Bronchial epithelial cell (primary cell): ENCODE measurements around the gene SLC9A9. TPM values are rescaled to one million over a fixed set of nuclear protein-coding genes. Genes with fewer than 3 reads are reported as not detected.

ENCODE experiments used
- DNase-seq: peaks from one replicate; pipeline ENCODE4 v3.0.0-alpha.2; 2010; ENCODE audit warnings: low read depth
- FAIRE-seq: peaks from 2 replicates; lab custom pipeline; 2011; peaks lifted over from hg19 to GRCh38; lab: Jason Lieb, UNC
- H3K27me3 ChIP-seq: 2 replicates; pipeline ENCODE4 v1.5.1; 2011; ENCODE audit warnings: low read length; ENCODE audit not compliant: control insufficient read depth, insufficient read depth
- H3K36me3 ChIP-seq: 2 replicates; pipeline ENCODE4 v1.5.1; 2011; ENCODE audit warnings: low read length; ENCODE audit not compliant: control insufficient read depth, insufficient read depth
- H3K4me3 ChIP-seq: 2 replicates; pipeline ENCODE4 v1.5.1; 2011; ENCODE audit warnings: mild to moderate bottlenecking, low read depth, low read length, control low read depth
- total RNA-seq: library from RNA; depleted of rRNA; stranded (reverse); fragments of >200 nt; gene quantifications from 2 replicates; pipeline ENCODE4 v1.2.1, GENCODE V29; 2014
- TF ChIP-seq, protein P1 (sequence below): IDR thresholded peaks from 2 replicates; pipeline ENCODE4 v1.5.1; 2011; ENCODE audit warnings: mild to moderate bottlenecking, moderate library complexity, low read length, control low read depth, inconsistent platforms; ENCODE audit not compliant: insufficient read depth, severe bottlenecking

SLC9A9 gene
- total RNA-seq, 1 donor from 2014 or later = 1.3 TPM

GRCh38 chr3:143811602-143812001 lies 36.7 kb downstream of the SLC9A9 start:
- Histone ChIP-seq H3K4me3 (no peak overlapping the region), H3K27me3 (no peaks in the 10 kb centered on the region), H3K36me3 (no peaks in the 10 kb centered on the region)
- FAIRE-seq (no peak), DNase-seq (no peak)
- TF ChIP-seq, protein P1, sequence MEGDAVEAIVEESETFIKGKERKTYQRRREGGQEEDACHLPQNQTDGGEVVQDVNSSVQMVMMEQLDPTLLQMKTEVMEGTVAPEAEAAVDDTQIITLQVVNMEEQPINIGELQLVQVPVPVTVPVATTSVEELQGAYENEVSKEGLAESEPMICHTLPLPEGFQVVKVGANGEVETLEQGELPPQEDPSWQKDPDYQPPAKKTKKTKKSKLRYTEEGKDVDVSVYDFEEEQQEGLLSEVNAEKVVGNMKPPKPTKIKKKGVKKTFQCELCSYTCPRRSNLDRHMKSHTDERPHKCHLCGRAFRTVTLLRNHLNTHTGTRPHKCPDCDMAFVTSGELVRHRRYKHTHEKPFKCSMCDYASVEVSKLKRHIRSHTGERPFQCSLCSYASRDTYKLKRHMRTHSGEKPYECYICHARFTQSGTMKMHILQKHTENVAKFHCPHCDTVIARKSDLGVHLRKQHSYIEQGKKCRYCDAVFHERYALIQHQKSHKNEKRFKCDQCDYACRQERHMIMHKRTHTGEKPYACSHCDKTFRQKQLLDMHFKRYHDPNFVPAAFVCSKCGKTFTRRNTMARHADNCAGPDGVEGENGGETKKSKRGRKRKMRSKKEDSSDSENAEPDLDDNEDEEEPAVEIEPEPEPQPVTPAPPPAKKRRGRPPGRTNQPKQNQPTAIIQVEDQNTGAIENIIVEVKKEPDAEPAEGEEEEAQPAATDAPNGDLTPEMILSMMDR = no peak

DNA sequence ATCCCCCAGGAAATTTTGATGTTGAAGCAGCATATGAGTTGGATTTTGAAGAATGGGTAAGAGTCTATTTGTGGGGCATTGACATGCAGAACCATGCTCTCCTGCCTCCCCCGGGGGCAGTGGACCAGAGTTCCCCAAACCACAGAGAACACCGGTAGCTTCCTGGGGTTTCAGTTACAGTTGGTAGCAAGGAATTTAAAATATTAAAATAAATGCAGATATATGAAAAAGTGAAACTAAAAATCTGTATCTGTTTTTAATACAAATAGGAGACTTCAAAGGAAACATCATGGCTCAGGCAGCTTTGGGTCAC lies 37.4 kb downstream of the SLC9A9 start:
- no peaks in the 10 kb centered on the region for H3K36me3 ChIP-seq
- DNase-seq (no peak), FAIRE-seq (no peak)
- no peaks in the 10 kb centered on the region for H3K27me3 ChIP-seq
- TF ChIP-seq, protein P1 = no peak
- no peak overlapping the region for H3K4me3 ChIP-seq

GRCh38 chr3:143810166-143810952 lies 37.9 kb downstream of the SLC9A9 start:
- TF ChIP-seq, protein P1 = no peak
- no peak for DNase-seq
- no peak overlapping the region for H3K4me3 ChIP-seq
- no peaks in the 10 kb centered on the region for H3K27me3 ChIP-seq
- no peaks in the 10 kb centered on the region for H3K36me3 ChIP-seq
- no peak for FAIRE-seq

DNA sequence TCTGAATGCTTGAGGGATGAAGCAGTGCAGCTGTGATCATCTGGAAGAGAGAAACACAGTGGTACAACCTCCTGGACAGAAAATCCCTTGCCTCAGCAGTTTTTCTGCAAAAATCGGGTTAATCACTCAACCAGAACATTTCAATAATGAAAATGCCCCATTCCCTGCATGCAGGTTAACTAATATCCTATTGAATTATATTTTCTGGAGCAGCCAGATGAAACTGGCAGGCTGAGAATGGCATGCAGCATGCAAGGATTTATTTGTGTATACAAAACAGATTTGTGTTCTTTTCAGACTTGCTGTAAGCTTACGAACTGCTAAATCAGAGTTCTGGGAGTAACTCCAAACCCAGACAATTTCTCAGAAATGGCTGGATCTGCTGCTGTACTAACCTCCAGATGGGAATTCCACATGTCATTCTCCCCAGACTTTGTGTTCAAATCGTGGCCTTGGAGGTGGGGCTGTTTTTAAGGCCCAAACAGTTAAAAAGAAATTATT lies 39.1 kb downstream of the SLC9A9 start:
- Histone ChIP-seq H3K36me3 (no peaks in the 10 kb centered on the region), H3K27me3 (no peaks in the 10 kb centered on the region), H3K4me3 (no peak overlapping the region)
- TF ChIP-seq, protein P1 = no peak
- DNase-seq (no peak), FAIRE-seq (no peak)

DNA sequence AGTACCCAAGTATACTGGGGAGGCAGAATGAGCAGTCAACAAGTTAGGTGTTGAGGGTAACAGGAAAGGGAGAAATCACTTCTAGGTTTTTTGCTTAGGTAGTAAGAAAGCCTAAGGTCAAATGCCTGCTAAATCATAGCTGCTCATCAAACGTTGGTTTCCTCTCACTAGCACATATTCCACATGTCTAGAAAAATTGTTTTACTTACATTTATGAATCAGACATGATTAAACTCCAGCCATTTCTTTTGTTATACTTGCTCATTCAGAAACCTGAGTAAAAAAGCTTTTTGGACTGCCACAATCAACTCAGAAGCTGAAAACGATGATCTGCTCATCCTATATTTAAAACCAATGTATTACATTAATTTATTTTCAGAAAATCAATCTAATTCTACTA lies 40.2 kb downstream of the SLC9A9 start:
- TF ChIP-seq, protein P1 = no peak
- Histone ChIP-seq H3K36me3 (no peaks in the 10 kb centered on the region), H3K27me3 (no peaks in the 10 kb centered on the region), H3K4me3 (no peak overlapping the region)
- no peak for FAIRE-seq
- no peak for DNase-seq
